PFSK-1 (cell line): ENCODE data around the gene NRXN3.

ENCODE experiments used
- FOXP2 ChIP-seq: optimal IDR thresholded peaks from 2 replicates; pipeline ENCODE3; 2011; ENCODE audit warnings: borderline replicate concordance, control low read depth, inconsistent platforms; ENCODE audit not compliant: insufficient read depth; ENCODE audit errors: extremely low read length, extremely low read depth
- POLR2AphosphoS5 ChIP-seq: IDR thresholded peaks from 2 replicates; pipeline ENCODE4 v1.6.1; 2012; ENCODE audit warnings: low read depth, mild to moderate bottlenecking, control low read depth, low read length, moderate library complexity
- SIN3A ChIP-seq: IDR thresholded peaks from 2 replicates; pipeline ENCODE4 v1.6.1; 2012; ENCODE audit warnings: mild to moderate bottlenecking, low read length, moderate library complexity, borderline replicate concordance; ENCODE audit not compliant: insufficient read depth
- TAF1 ChIP-seq: IDR thresholded peaks from 2 replicates; pipeline ENCODE4 v1.6.1; 2012; ENCODE audit warnings: low read length, control low read depth, borderline replicate concordance; ENCODE audit not compliant: insufficient read depth
- TF ChIP-seq, protein P1 (sequence below), 2 experiments: IDR thresholded peaks; 2 replicates each; pipeline versions ENCODE4 v1.6.1 to v1.8.0; 2011 to 2012; ENCODE audit warnings: low read depth in 2 of 2, low read length in 2 of 2, control low read depth in 1 of 2, inconsistent platforms in 1 of 2, mild to moderate bottlenecking in 1 of 2, moderate library complexity in 1 of 2; ENCODE audit not compliant: insufficient read depth in 1 of 2

GRCh38 chr14:78491048-78491447 lies 320.9 kb downstream of the NRXN3 start:
- TF ChIP-seq, protein P1, sequence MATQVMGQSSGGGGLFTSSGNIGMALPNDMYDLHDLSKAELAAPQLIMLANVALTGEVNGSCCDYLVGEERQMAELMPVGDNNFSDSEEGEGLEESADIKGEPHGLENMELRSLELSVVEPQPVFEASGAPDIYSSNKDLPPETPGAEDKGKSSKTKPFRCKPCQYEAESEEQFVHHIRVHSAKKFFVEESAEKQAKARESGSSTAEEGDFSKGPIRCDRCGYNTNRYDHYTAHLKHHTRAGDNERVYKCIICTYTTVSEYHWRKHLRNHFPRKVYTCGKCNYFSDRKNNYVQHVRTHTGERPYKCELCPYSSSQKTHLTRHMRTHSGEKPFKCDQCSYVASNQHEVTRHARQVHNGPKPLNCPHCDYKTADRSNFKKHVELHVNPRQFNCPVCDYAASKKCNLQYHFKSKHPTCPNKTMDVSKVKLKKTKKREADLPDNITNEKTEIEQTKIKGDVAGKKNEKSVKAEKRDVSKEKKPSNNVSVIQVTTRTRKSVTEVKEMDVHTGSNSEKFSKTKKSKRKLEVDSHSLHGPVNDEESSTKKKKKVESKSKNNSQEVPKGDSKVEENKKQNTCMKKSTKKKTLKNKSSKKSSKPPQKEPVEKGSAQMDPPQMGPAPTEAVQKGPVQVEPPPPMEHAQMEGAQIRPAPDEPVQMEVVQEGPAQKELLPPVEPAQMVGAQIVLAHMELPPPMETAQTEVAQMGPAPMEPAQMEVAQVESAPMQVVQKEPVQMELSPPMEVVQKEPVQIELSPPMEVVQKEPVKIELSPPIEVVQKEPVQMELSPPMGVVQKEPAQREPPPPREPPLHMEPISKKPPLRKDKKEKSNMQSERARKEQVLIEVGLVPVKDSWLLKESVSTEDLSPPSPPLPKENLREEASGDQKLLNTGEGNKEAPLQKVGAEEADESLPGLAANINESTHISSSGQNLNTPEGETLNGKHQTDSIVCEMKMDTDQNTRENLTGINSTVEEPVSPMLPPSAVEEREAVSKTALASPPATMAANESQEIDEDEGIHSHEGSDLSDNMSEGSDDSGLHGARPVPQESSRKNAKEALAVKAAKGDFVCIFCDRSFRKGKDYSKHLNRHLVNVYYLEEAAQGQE (IDR thresholded peaks at IDR 0.05; ENCODE audit: insufficient read depth in 1 of 2, low read depth in 2 of 2, low read length in 2 of 2): no peak
- no peak for TF ChIP-seq POLR2AphosphoS5
- no peak for TF ChIP-seq SIN3A
- TF ChIP-seq FOXP2: no peak
- no peak for TF ChIP-seq TAF1
